ENCODE results near the gene PRRG4. TPM values are rescaled to one million over a fixed set of nuclear protein-coding genes. Genes with fewer than 3 reads are reported as not detected.
"Not testable (repeated sequence)": the region's sequence is repeated elsewhere in the genome, so short reads cannot be mapped to it uniquely, and the experiment has no call there.

The PRRG4 gene
- total RNA-seq, 1 donor from 2014 or later, result 3.0 TPM

- Histone ChIP-seq H3K36me3 (no peaks in the 10 kb centered on the region), H3K4me3 (no peak overlapping the region), H3K9me3 (no peaks in the 10 kb centered on the region), H3K27me3 (no peaks in the 10 kb centered on the region), H3K27ac (no peak overlapping the region), H3K4me1 (no peaks in the 10 kb centered on the region)
- intact Hi-C loops (cut with DNase I), result no loop called here
- TF ChIP-seq CTCF (IDR thresholded peaks at IDR 0.05), result no peak
- DNase-seq (ENCODE audit: low spot score in 2 of 2), result no peak
Observed at GRCh38 chr11:32852207-32852606, 22.5 kb downstream of the PRRG4 start.

DNA sequence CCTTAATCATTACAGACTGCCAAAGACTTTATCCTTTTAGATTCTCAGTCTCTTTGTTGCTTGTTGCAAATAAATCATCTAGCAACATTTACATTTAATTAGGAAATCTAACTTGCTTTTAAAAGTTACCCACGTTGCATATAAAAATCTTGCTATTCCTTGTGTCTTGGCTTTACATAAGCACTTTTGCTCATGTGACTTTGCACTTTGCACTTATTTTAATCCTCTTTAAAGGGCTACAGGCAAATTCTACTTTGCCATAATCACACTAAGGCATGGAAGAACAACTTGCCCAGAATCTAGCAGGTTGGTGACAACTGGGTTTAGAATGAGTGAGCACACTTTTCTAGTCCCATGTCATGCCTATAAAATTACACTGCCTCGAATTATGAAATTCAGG lies 25.9 kb downstream of the PRRG4 start:
- Histone ChIP-seq H3K27me3 (no peaks in the 10 kb centered on the region), H3K27ac (no peak overlapping the region), H3K9me3 (no peaks in the 10 kb centered on the region), H3K36me3 (no peaks in the 10 kb centered on the region), H3K4me1 (no peaks in the 10 kb centered on the region), H3K4me3 (no peak overlapping the region)
- intact Hi-C loops (cut with DNase I), result no loop called here
- TF ChIP-seq CTCF (IDR thresholded peaks at IDR 0.05), result no peak
- no peak for DNase-seq (ENCODE audit: low spot score in 2 of 2)

GRCh38 chr11:32858731-32859130 lies 29.0 kb downstream of the PRRG4 start:
- no peaks in the 10 kb centered on the region for H3K36me3 ChIP-seq
- no peak overlapping the region for H3K4me3 ChIP-seq
- TF ChIP-seq CTCF (IDR thresholded peaks at IDR 0.05), result no peak
- intact Hi-C loops (cut with DNase I), result no loop called here
- H3K27ac ChIP-seq, result no peak overlapping the region
- DNase-seq (ENCODE audit: low spot score in 2 of 2), result no peak
- no peaks in the 10 kb centered on the region for H3K27me3 ChIP-seq
- no peaks in the 10 kb centered on the region for H3K4me1 ChIP-seq
- H3K9me3 ChIP-seq, result no peaks in the 10 kb centered on the region

DNA sequence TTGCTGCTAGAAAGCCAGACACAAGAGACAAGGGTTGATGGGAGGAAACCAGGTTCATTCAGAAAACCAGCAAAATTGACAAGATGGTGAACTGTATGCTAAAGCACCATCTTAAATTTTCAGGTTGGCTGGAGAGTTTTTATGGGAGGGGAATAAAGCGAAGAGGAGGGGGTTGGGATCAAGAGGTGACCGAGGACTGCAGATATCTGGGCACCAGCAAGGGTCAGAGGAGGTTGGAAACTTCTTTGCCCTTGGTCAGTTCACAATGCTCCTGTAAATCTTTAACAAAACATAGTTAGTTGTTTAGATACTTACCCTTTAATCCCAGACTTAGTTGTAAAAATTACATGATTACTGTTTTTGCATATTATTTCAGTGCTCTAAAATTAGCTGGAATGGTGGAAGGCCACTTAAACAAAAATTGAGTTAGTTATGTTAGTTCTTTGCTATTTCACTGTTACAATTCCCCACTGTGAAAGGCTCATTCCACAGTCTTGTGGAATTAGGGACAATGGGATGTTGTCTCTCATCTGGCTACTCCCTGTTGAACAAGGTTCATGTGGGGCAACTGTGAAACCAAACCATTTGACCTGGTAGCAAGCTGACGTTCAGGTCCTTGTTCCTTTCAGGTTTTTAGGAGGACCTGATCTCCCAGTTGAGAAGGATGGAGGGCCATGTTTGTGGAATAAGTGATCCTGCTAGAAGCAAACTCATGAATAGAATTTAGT lies 32.3 kb downstream of the PRRG4 start:
- no peak for TF ChIP-seq CTCF (IDR thresholded peaks at IDR 0.05)
- Histone ChIP-seq H3K36me3 (no peaks in the 10 kb centered on the region), H3K4me3 (no peak overlapping the region), H3K9me3 (no peaks in the 10 kb centered on the region), H3K27ac (no peak overlapping the region), H3K27me3 (no peaks in the 10 kb centered on the region), H3K4me1 (no peaks in the 10 kb centered on the region)
- DNase-seq (ENCODE audit: low spot score in 2 of 2), result no peak
- intact Hi-C loops (cut with DNase I), result no loop called here

DNA sequence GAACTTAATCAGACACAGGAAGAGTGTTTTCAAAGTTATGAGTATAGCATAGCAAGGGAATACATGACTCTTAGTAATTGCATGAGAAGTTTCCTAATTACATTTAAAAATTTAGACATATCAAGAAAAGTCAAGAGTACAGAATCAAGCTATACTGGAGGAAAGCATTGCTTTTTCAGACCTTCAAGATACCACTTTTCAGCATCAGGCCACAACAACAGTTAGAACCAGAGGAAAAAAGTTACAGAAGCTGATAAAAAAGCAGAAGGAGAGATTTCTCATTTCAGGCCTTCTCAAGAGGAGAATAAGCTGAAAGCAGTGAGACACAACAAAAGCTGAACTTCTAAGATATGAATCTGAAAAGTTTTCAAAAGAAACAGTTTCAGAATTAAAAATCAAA lies 34.8 kb downstream of the PRRG4 start:
- H3K4me3 ChIP-seq, result no peak overlapping the region
- no peak overlapping the region for H3K27ac ChIP-seq
- H3K27me3 ChIP-seq, result no peaks in the 10 kb centered on the region
- intact Hi-C loops (cut with DNase I), result no loop called here
- H3K4me1 ChIP-seq, result no peaks in the 10 kb centered on the region
- DNase-seq (ENCODE audit: low spot score in 2 of 2), result no peak
- H3K9me3 ChIP-seq, result no peaks in the 10 kb centered on the region
- TF ChIP-seq CTCF (IDR thresholded peaks at IDR 0.05), result no peak
- H3K36me3 ChIP-seq, result no peaks in the 10 kb centered on the region

- intact Hi-C loops (cut with DNase I); DNase-seq (ENCODE audit: low spot score in 2 of 2); H3K4me3 ChIP-seq; H3K27me3 ChIP-seq; H3K4me1 ChIP-seq; H3K27ac ChIP-seq; H3K36me3 ChIP-seq; H3K9me3 ChIP-seq: not testable (repeated sequence)
Observed at GRCh38 chr11:32868752-32869151, 39.0 kb downstream of the PRRG4 start.

All from ascending aorta (tissue), 2 donors.